ENCODE measurements around the gene HTT-AS. TPM values are rescaled to one million over a fixed set of nuclear protein-coding genes. Genes with fewer than 3 reads are reported as not detected.

The HTT-AS gene
- total and polyA plus RNA-seq, 2 experiments from 2014 or later: not detected

- Histone ChIP-seq H3K79me2 (no peaks in the 10 kb centered on the region), H4K20me1 (ENCODE audit: insufficient read depth, poor library complexity, severe bottlenecking) (no peaks in the 10 kb centered on the region), H3K4me2 (no peak overlapping the region), H3K4me3 (no peak overlapping the region), H3K9me2 (replicated peaks; ENCODE audit: insufficient read depth) (no peaks in the 10 kb centered on the region), H3K36me3 (replicated peaks; ENCODE audit: insufficient read depth, low read depth) (no peaks in the 10 kb centered on the region), H2AFZ (no peak overlapping the region), H3K27me3 (no peaks in the 10 kb centered on the region), H3K27ac (no peak overlapping the region), H3K9me3 (ENCODE audit: low read depth) (no peaks in the 10 kb centered on the region), H3K4me1 (ENCODE audit: insufficient read depth) (no peaks in the 10 kb centered on the region)
- TF ChIP-seq, protein P1, sequence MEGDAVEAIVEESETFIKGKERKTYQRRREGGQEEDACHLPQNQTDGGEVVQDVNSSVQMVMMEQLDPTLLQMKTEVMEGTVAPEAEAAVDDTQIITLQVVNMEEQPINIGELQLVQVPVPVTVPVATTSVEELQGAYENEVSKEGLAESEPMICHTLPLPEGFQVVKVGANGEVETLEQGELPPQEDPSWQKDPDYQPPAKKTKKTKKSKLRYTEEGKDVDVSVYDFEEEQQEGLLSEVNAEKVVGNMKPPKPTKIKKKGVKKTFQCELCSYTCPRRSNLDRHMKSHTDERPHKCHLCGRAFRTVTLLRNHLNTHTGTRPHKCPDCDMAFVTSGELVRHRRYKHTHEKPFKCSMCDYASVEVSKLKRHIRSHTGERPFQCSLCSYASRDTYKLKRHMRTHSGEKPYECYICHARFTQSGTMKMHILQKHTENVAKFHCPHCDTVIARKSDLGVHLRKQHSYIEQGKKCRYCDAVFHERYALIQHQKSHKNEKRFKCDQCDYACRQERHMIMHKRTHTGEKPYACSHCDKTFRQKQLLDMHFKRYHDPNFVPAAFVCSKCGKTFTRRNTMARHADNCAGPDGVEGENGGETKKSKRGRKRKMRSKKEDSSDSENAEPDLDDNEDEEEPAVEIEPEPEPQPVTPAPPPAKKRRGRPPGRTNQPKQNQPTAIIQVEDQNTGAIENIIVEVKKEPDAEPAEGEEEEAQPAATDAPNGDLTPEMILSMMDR (IDR thresholded peaks at IDR 0.05; ENCODE audit: poor library complexity): no peak
- TF ChIP-seq EZH2 (IDR thresholded peaks at IDR 0.05; ENCODE audit: borderline replicate concordance) (no peak), EZH2phosphoT487 (IDR thresholded peaks at IDR 0.05; ENCODE audit: low read depth, severe bottlenecking, unreplicated experiment) (no peak)
- 92% methylated on average over 8 of the region's 8 CpGs for WGBS (ENCODE audit: low lambda C conversion rate, missing lambda C conversion rate)
- no peak for DNase-seq (ENCODE audit: low spot score)
Observed at GRCh38 chr4:3035249-3035648, 39.1 kb downstream of the HTT-AS start.

- Histone ChIP-seq H3K27ac (no peak overlapping the region), H3K4me1 (ENCODE audit: insufficient read depth) (no peaks in the 10 kb centered on the region), H3K4me2 (no peak overlapping the region), H3K27me3 (no peaks in the 10 kb centered on the region), H3K9me2 (replicated peaks; ENCODE audit: insufficient read depth) (no peaks in the 10 kb centered on the region), H3K4me3 (no peak overlapping the region), H3K36me3 (replicated peaks; ENCODE audit: insufficient read depth, low read depth) (no peaks in the 10 kb centered on the region), H4K20me1 (ENCODE audit: insufficient read depth, poor library complexity, severe bottlenecking) (no peaks in the 10 kb centered on the region), H3K79me2 (no peaks in the 10 kb centered on the region), H2AFZ (no peak overlapping the region), H3K9me3 (ENCODE audit: low read depth) (no peaks in the 10 kb centered on the region)
- TF ChIP-seq, protein P1 (IDR thresholded peaks at IDR 0.05; ENCODE audit: poor library complexity): no peak
- TF ChIP-seq EZH2 (IDR thresholded peaks at IDR 0.05; ENCODE audit: borderline replicate concordance): no peak
- no peak for TF ChIP-seq EZH2phosphoT487 (IDR thresholded peaks at IDR 0.05; ENCODE audit: low read depth, severe bottlenecking, unreplicated experiment)
- no peak for DNase-seq (ENCODE audit: low spot score)
- WGBS (ENCODE audit: low lambda C conversion rate, missing lambda C conversion rate): 93% methylated on average over 8 of the region's 8 CpGs
Observed at GRCh38 chr4:3034231-3034630, 40.1 kb downstream of the HTT-AS start.

- H3K79me2 ChIP-seq: no peaks in the 10 kb centered on the region
- H2AFZ ChIP-seq: no peak overlapping the region
- 86% methylated on average over 12 of the region's 12 CpGs for WGBS (ENCODE audit: low lambda C conversion rate, missing lambda C conversion rate)
- H3K36me3 ChIP-seq (replicated peaks; ENCODE audit: insufficient read depth, low read depth): no peaks in the 10 kb centered on the region
- H4K20me1 ChIP-seq (ENCODE audit: insufficient read depth, poor library complexity, severe bottlenecking): no peaks in the 10 kb centered on the region
- no peak overlapping the region for H3K4me2 ChIP-seq
- TF ChIP-seq, protein P1 (IDR thresholded peaks at IDR 0.05; ENCODE audit: poor library complexity): no peak
- no peak for TF ChIP-seq EZH2phosphoT487 (IDR thresholded peaks at IDR 0.05; ENCODE audit: low read depth, severe bottlenecking, unreplicated experiment)
- no peak for TF ChIP-seq EZH2 (IDR thresholded peaks at IDR 0.05; ENCODE audit: borderline replicate concordance)
- no peaks in the 10 kb centered on the region for H3K4me1 ChIP-seq (ENCODE audit: insufficient read depth)
- DNase-seq (ENCODE audit: low spot score): no peak
- no peak overlapping the region for H3K4me3 ChIP-seq
- no peaks in the 10 kb centered on the region for H3K9me3 ChIP-seq (ENCODE audit: low read depth)
- no peaks in the 10 kb centered on the region for H3K27me3 ChIP-seq
- no peak overlapping the region for H3K27ac ChIP-seq
- H3K9me2 ChIP-seq (replicated peaks; ENCODE audit: insufficient read depth): no peaks in the 10 kb centered on the region
Observed at GRCh38 chr4:3031357-3032082, 42.8 kb downstream of the HTT-AS start.

All from hepatocyte (in vitro differentiated cells).